Measurements from ENCODE around the gene ZNF831.

Gene ZNF831

DNA sequence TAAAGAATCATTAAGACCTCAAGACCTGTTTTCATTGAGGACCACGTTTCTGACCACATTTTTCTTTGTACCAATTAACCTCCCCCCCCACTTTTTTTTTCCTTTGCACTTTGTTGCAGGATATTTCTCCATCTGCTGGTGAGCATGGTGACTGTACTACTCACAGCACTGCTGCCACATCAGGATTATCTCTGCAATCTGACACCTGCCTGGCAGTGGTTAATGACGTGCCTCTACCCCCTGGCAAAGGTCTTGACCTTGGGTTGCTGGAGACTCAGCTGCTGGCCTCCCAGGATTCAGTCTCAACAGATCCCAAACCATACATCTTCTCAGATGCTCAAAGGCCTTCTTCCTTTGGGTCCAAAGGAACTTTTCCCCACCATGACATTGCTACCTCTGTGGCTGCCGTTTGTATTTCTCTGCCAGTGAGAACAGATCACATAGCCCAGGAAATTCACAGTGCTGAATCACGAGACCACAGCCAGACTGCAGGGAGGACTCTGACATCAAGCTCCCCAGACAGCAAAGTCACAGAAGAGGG is 90.2 kb downstream of the ZNF831 start:
- no peak for DNase-seq

DNA sequence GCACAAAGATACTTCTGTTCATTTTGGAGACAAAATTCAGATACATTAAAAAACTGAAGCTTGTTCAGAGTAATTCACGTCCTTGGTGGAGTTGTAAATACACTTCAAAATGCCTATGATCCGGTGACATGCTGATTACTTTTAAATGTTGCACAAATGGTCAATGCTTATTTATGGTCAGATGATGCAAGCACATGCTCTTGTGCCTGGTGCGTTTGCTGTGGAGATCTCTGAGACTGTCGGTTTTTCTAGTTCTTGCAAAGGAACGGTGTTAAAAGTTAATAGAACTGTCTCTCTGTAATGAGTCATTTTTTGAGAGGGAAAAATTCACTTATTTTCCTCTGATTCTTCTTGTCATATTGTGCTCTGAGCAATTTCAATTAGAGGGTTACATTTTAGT is 91.6 kb downstream of the ZNF831 start:
- DNase-seq = no peak

GRCh38 chr20:59258221-59258621 is 94.6 kb downstream of the ZNF831 start:
- no peak for DNase-seq

DNA sequence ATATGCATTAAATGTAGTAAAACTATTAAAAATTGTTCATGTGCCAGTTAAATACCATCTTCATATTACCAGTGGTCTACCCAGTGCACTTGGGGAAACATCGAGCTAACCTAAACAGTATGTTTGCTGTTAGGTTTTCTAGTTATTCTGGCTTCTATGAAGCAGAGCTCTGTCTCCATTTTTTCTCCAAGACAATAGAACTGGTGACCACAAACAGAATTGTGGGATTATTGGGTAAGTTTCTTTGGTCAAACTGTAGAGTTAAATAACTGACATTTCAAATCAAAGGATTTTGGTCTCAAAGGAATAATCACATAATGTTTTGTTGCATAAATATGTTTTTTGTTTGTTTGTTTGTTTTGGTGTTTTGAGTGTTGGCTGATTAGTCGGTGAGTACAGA is 96.3 kb downstream of the ZNF831 start:
- DNase-seq = no peak

DNA sequence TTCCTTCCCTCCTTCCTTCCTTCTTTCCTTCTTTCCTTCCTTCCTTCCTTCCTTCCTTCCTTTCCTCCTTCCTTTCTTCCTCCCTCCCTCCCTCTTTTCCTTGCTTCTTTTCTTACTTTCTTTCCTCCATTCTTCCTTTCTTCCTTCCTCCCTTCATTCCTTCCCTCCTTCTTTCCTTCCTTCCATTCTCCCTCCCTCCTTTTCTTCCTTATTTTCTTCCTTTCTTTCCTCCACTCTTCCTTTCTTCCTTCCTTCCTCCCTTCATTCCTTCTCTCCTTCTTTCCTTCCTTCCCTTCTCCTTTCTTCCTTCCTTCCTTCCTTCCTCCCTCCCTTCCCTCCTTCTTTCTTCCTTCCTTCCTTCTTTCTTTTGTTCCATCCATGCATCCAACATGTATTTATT is 101.7 kb downstream of the ZNF831 start:
- no peak for DNase-seq

DNA sequence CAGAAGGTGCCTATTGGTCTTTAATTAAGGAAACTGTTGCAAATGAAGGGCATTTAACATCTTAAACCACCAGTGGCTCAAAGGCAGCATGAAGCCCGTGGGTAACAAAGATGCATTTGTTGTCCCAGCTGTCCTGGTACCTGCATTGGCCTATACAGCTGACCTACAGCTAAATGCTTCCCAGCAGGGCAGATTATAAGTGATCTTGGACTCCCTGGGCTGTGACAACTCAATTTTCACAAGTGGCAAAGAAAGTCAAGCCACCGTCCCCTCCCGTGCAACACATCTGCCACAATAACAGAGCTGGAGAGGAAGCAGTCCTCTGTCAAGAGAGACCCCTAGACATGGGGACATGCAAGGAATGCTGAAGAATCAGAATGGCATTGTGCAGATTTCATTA is 105.2 kb downstream of the ZNF831 start:
- DNase-seq = no peak

DNA sequence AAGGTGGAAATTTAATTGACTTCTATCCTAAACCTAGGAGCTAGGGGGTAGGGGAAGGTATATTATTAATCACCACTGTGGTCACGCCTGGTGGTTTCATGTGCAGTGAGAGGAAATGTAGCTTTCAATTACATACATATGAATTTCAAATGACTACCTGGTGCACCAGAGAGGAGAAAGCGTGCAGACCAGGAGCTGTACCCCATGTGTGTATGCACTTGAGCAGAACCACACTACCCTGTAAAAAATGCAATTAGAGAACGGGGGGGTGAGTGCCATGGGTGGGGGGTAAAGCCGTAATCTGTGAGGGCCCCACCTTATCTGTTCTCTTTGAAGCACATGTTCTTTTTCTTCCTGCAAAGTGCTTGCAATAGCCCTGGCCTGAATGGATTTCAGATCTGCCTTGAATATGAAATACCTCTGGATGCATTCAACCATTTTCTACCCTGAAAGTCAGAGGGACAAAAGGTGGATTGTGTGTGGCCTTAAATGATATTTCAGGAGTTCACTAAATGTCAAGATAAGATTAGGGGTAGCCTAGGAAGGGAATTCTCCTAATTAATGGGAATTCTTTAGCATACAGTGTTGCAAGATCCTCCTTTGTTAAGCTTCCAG is 105.9 kb downstream of the ZNF831 start:
- no peak for DNase-seq

DNA sequence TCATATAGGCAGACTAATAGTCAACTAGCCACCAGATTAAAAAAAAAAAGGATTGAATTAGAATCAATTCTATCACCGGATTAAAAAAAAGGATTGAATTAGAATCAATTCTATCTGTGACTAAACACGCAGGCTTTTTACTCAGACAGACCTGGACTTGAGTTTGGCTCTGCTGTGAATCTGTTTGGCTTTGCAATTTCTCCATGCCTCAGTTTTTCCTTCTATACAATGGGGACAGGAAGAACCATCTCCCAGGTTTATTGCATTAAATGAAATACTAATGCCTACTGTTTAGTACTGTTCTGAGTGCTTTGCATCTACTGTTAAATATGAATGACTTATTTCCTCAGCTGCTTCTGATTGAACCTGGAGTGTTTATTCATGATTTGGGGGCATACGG is 106.8 kb downstream of the ZNF831 start:
- no peak for DNase-seq

DNA sequence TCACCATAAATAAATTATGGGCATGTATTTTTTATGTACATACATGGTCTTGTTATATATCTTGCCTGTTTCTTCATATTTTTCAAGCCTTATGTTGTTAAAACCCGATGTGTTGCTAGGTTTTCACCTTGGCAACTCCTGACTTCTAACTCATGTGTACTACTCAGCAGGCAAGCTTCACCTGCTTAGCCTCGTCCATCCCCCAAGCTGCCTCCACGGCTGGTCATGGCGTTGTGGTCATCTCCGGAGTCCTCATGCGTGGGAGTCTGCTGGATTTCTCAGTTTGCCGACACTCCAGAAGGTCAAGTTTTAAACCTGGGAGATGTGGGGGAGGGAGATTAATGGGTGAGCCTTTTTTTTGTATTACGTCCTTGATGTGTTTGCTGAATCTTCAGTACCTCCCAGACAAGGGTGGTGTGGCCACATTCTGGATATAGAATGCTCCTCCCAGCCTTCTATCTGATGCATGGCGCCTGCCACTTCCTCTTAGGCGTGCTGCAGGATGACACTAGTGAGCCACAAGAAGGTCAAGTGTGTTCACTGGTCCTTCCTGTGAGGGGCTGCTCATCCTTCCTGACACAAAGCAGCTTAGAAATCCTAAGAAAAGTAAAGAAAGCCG is 110.2 kb downstream of the ZNF831 start:
- no peak for DNase-seq

GRCh38 chr20:59276938-59277337 is 113.3 kb downstream of the ZNF831 start:
- no peak for DNase-seq

DNA sequence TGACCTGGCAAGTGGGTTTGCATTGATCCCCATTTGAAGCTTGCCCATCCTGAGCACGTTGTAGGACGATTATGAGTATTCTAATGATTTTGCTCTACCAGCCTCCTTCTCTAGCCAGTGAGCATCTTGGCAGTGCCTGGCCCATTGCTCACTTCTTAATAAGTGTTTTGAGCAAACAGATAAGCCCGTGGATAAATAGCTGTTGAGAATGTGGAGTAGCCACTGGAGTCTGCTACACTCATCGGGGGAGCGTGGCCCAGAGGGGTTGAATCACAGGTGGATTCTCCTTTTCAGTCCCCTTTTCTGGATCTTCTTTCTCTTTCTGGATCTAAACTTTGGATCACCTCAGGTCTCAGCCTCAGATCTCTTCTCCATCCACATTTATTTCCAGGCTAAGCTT is 120.8 kb downstream of the ZNF831 start:
- no peak for DNase-seq

GRCh38 chr20:59289994-59290393 is 126.4 kb downstream of the ZNF831 start:
- no peak for DNase-seq

- DNase-seq = no peak
Observed at GRCh38 chr20:59291740-59292383, 128.2 kb downstream of the ZNF831 start.

DNA sequence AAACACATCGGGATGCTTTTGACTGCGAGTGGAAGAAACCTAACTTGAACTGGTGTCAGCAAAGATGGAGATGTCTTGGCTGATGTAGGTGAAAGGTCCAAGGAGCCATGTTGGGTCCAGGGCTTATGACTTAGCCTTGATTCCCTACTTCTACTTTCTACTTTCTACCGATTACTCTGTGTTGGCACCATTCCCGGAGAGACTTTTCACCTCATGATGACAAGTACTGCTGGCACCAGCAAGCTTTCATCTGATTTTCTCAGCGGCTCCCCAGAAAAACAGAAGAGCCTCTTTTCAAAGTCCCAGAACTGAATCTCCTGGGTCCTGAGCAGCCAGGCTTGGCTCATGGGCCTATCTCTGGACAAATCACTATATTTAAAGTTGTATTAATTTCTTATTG is 131.9 kb downstream of the ZNF831 start:
- DNase-seq = no peak

DNA sequence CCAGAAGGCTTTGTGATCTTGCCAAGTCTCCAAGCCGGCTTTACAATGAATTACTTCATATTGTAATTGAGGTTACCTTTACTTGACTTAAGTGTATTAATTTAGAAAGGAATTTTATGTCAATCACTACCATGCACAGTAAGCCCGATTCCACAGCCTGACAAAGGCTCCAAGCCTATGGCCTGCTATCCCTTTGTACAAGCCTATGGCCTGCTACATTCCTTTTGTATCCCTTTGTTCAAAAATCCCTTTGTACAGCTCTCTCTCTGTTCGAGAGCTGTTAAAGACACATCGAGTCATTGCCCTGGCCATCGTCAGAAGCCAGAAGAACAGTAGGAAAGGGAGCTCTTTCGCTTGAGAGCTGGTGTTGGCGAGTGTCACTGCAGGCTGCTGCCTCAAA is 134.1 kb downstream of the ZNF831 start:
- DNase-seq = no peak

DNA sequence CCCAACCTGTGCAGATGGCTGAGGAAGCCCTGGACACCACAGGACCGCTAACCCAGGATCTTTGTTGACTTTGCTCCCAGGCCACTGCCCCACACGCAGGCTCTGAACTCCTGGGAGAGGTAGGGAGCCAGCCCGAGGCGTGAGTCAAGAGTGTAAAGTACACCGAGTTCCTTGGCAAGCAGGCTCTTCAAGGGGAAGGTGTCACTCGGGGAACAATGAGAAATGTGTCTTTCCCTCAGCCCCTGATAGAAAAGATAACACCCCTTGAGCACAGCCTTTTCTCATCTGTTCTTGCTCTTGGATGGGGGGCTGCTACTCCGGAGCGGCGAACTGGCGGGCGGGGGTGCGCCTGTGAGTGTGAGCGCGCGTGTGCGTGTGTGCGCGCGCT is 136.3 kb downstream of the ZNF831 start:
- no peak for DNase-seq

- no peak for DNase-seq
Observed at GRCh38 chr20:59300333-59301081, 136.9 kb downstream of the ZNF831 start, which contains the start of gene EDN3. Gene EDN3, plus strand, starts transcription at chr20:59300611. Its CDS starts 202 bp downstream, at chr20:59300813.

- no peak for DNase-seq
Observed at GRCh38 chr20:59301343-59302007, 137.9 kb downstream of the ZNF831 start.

DNA sequence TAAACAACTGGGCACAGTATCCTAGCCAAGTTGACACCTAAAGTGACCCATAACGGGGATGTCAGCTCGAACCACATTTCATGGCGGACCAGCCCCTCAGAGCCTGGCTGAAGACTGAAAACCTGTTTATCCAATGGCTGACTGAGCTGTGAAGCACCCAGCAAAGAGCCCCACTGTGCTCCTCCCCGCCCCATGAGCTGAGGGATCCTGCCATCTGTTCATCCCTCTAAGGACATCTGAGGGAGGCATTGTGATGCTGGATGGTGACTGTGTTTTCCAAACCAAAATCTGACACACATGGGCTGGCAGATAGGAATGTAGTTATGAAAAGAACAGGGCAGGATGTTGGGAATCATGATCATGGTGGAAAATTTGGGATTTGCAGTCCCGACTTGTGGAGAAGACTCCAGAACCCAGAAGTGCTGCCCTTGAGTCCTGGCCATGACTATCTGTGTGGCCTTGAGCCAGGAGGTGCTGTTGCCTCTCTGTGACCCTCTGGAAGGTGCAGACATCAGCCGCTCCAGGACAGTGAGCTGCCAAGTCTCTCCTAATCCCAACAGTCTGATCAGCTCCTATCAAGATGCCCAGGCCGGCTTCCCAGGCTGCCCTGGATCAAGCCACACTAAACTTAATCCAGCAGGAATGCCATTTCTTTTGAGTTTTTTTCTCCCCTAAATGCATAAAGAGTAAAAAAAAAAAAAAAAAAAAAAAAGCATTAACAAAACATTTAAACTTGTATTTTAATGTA is 142.5 kb downstream of the ZNF831 start:
- DNase-seq = no peak

- no peak for DNase-seq
Observed at GRCh38 chr20:59307270-59307669, 143.6 kb downstream of the ZNF831 start.

Data from fibroblast of upper back skin (primary cell).